Fibroblast of lung (primary cell): ENCODE data around the gene SLC37A2. TPM values are rescaled to one million over a fixed set of nuclear protein-coding genes. Genes with fewer than 3 reads are reported as not detected.

Experiments used
- DNase-seq, 2 donors: peaks; one replicate each; pipeline versions ENCODE4 v3.0.0 to v3.0.0-alpha.2; 2010; ENCODE audit warnings: low read depth in 2 of 2
- H2AFZ ChIP-seq: 2 replicates; pipeline ENCODE4 v1.5.1; 2012; ENCODE audit warnings: low read length, control low read depth, inconsistent platforms
- H3K27ac ChIP-seq: 2 replicates; pipeline ENCODE4 v1.5.1; 2011; ENCODE audit warnings: low read length, control low read depth; ENCODE audit not compliant: insufficient read depth
- H3K27me3 ChIP-seq: 2 replicates; pipeline ENCODE4 v1.5.1; 2011; ENCODE audit warnings: mild to moderate bottlenecking, low read length; ENCODE audit not compliant: control insufficient read depth, insufficient read depth
- H3K36me3 ChIP-seq: 2 replicates; pipeline ENCODE4 v1.5.1; 2011; ENCODE audit warnings: low read length; ENCODE audit not compliant: control insufficient read depth, insufficient read depth
- H3K4me1 ChIP-seq: 2 replicates; pipeline ENCODE4 v1.5.1; 2011; ENCODE audit warnings: low read length; ENCODE audit not compliant: control insufficient read depth, insufficient read depth; ENCODE audit errors: extremely low read depth
- H3K4me2 ChIP-seq: 2 replicates; pipeline ENCODE4 v1.5.1; 2011; ENCODE audit warnings: low read length, control low read depth; ENCODE audit not compliant: insufficient read depth; ENCODE audit errors: extremely low read depth
- H3K4me3 ChIP-seq, 4 experiments: fragments of 200-600 bp in 1 of 4; sonication (generic) in 1 of 4; replicated peaks in 1 of 4; 2 replicates each; pipeline ENCODE4 v1.5.1; 2011 to 2016; ENCODE audit warnings: low read length in 4 of 4, low read depth in 3 of 4, mild to moderate bottlenecking in 3 of 4, control low read depth in 2 of 4, inconsistent platforms in 1 of 4, mixed read lengths in 1 of 4; ENCODE audit not compliant: insufficient read depth in 1 of 4; ENCODE audit errors: control extremely low read depth in 1 of 4
- H3K79me2 ChIP-seq: 2 replicates; pipeline ENCODE4 v1.5.1; 2012; ENCODE audit warnings: mild to moderate bottlenecking, low read length, inconsistent platforms; ENCODE audit not compliant: control insufficient read depth, insufficient read depth
- H3K9ac ChIP-seq: 2 replicates; pipeline ENCODE4 v1.5.1; 2011; ENCODE audit warnings: mild to moderate bottlenecking, low read length, control low read depth; ENCODE audit not compliant: insufficient read depth
- H3K9me3 ChIP-seq: 2 replicates; pipeline ENCODE4 v1.5.1; 2012; ENCODE audit warnings: low read depth, low read length; ENCODE audit not compliant: control insufficient read depth, insufficient read depth
- H4K20me1 ChIP-seq: 2 replicates; pipeline ENCODE4 v1.5.1; 2011; ENCODE audit warnings: low read length; ENCODE audit not compliant: control insufficient read depth, insufficient read depth; ENCODE audit errors: extremely low read depth
- EZH2 ChIP-seq: IDR thresholded peaks from 2 replicates; pipeline ENCODE4 v1.5.1; 2012; ENCODE audit warnings: low read length, control low read depth, mild to moderate bottlenecking; ENCODE audit errors: missing control alignments
- polyA plus RNA-seq, 2 donors: library from polyadenylated mRNA; depleted of rRNA in 1 of 2; stranded (reverse) in 1 of 2; unstranded in 1 of 2; fragments of >200 nt; gene quantifications; 2 replicates each; pipeline ENCODE4 v1.2.1, GENCODE V29; 2011 to 2012; ENCODE audit warnings: missing spikeins in 1 of 2
- total RNA-seq: library from RNA; depleted of rRNA; stranded (reverse); fragments of >200 nt; gene quantifications from 2 replicates; pipeline ENCODE4 v1.2.1, GENCODE V29; 2014
- TF ChIP-seq, protein P1 (sequence below), 2 donors: IDR thresholded peaks in 1 of 2; conservative IDR thresholded peaks in 1 of 2; 1 replicate in 1 of 2; 2 replicates in 1 of 2; pipeline ENCODE4 v1.5.1; 2011 to 2012; ENCODE audit warnings: low read length in 2 of 2, control low read depth in 1 of 2, inconsistent platforms in 1 of 2, low read depth in 1 of 2, mild to moderate bottlenecking in 1 of 2

The SLC37A2 gene
- total and polyA plus RNA-seq, 2 donors (not counting 1 experiment from before 2014, with no cell fraction given): 0.36 to 0.83 TPM

DNA sequence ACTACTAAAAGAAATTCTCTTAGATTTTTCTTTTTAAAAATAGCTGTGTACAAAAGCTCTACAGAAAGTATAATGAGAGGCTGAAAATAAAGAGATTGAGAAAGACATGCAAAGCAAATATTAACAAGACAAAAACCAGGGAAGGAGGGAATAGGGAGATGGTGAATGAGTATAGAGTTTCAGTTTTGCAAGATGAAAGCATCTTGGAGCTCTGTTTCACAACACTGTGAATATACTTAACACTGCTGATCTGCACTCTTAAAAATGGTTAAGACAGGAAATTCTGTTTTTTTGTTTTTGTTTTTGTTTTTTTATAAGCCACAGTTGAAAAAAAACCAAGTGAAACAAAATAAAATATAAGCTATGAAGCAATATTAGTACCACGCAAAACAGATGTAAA is 42.8 kb downstream of the SLC37A2 start:
- no peak for TF ChIP-seq EZH2
- TF ChIP-seq, protein P1, sequence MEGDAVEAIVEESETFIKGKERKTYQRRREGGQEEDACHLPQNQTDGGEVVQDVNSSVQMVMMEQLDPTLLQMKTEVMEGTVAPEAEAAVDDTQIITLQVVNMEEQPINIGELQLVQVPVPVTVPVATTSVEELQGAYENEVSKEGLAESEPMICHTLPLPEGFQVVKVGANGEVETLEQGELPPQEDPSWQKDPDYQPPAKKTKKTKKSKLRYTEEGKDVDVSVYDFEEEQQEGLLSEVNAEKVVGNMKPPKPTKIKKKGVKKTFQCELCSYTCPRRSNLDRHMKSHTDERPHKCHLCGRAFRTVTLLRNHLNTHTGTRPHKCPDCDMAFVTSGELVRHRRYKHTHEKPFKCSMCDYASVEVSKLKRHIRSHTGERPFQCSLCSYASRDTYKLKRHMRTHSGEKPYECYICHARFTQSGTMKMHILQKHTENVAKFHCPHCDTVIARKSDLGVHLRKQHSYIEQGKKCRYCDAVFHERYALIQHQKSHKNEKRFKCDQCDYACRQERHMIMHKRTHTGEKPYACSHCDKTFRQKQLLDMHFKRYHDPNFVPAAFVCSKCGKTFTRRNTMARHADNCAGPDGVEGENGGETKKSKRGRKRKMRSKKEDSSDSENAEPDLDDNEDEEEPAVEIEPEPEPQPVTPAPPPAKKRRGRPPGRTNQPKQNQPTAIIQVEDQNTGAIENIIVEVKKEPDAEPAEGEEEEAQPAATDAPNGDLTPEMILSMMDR (conservative IDR thresholded peaks at IDR 0.05 in 1 of 2, IDR thresholded peaks at IDR 0.05 in 1 of 2; ENCODE audit: low read depth in 1 of 2, low read length in 2 of 2): no peak
- H3K9me3 ChIP-seq: no peaks in the 10 kb centered on the region

DNA sequence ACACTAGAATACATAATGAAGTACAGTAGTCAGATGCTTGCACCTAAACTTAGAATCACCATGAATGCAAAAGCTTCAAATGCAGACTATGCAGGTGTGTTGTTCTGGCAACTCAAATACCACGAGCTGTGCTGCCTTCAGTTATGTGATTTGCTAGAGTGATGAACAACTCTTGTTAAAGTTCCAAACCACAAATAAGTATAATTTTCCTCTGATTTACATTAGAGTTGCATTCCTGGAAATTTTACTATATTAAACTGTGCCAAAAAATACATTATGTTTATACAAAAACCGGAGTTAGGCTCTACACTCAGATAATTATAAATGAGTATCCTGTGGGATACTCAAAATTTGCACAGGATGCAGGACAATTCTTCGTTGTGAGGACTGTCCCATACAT is 45.4 kb downstream of the SLC37A2 start:
- Histone ChIP-seq H3K4me1 (peaks cover 2% of the 10 kb centered on the region), H3K9ac (no peak overlapping the region), H3K9me3 (no peaks in the 10 kb centered on the region), H3K4me3 (no peak overlapping the region), H4K20me1 (no peaks in the 10 kb centered on the region), H3K36me3 (no peaks in the 10 kb centered on the region), H3K27me3 (no peaks in the 10 kb centered on the region), H3K27ac (no peak overlapping the region), H2AFZ (no peak overlapping the region), H3K79me2 (peaks cover 5% of the 10 kb centered on the region), H3K4me2 (peak overlapping the region; percentile 56)
- peak; percentile 48 to 54 for DNase-seq
- TF ChIP-seq, protein P1 (conservative IDR thresholded peaks at IDR 0.05 in 1 of 2, IDR thresholded peaks at IDR 0.05 in 1 of 2; ENCODE audit: low read depth in 1 of 2, low read length in 2 of 2): no peak
- TF ChIP-seq EZH2: no peak

More for the DNA sequence above, 42.8 kb downstream of the SLC37A2 start:
- no peak overlapping the region for H3K9ac ChIP-seq
- H3K4me3 ChIP-seq: no peak overlapping the region
- H3K79me2 ChIP-seq: peaks cover 4% of the 10 kb centered on the region
- H3K36me3 ChIP-seq: no peaks in the 10 kb centered on the region
- peaks cover 2% of the 10 kb centered on the region for H3K4me1 ChIP-seq
- H4K20me1 ChIP-seq: no peaks in the 10 kb centered on the region
- H3K27ac ChIP-seq: no peak overlapping the region
- peak in 1 of 2 donors; percentile 43 for DNase-seq
- no peak overlapping the region for H2AFZ ChIP-seq
- no peak overlapping the region for H3K4me2 ChIP-seq
- H3K27me3 ChIP-seq: no peaks in the 10 kb centered on the region

DNA sequence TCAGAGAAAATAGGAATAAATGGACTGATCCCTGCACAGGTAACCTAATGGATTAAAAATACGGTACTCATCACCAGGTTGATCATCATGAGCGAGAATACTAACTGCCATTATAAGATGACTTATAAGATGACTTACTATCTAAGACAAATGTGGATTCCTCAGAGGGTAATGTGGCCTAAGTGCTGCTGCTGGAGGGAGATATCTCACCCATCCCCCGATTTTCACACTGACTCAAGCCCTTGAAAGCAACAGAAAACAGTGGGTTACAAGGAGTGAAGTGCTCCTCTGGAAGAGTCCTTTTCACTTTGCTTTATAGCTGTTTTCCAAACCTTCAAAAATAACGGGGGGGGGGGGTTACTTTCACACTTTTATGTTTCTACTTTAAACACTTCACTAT is 47.4 kb downstream of the SLC37A2 start:
- Histone ChIP-seq H3K27ac (no peak overlapping the region), H3K4me3 (peak overlapping the region; percentile 74 to 97 (median 81)), H3K4me2 (peak overlapping the region; percentile 87), H3K79me2 (peaks cover 5% of the 10 kb centered on the region), H3K9me3 (no peaks in the 10 kb centered on the region), H3K9ac (no peak overlapping the region), H3K36me3 (no peaks in the 10 kb centered on the region), H4K20me1 (no peaks in the 10 kb centered on the region), H3K4me1 (peaks cover 2% of the 10 kb centered on the region), H2AFZ (no peak overlapping the region), H3K27me3 (no peaks in the 10 kb centered on the region)
- DNase-seq: peak in 1 of 2 donors; percentile 6
- no peak for TF ChIP-seq EZH2
